Type B pancreatic cell (in vitro differentiated cells): Measurements from ENCODE around the gene REXO4. TPM values are rescaled to one million over a fixed set of nuclear protein-coding genes. Genes with fewer than 3 reads are reported as not detected.
"Not testable (repeated sequence)": the region's sequence is repeated elsewhere in the genome, so short reads cannot be mapped to it uniquely, and the experiment has no call there.

ENCODE experiments used
- DNase-seq: peaks from one replicate; pipeline ENCODE4 v3.0.0; 2021; ENCODE audit warnings: mixed read lengths; ENCODE audit not compliant: unreplicated experiment; ENCODE audit errors: extremely low spot score
- H3K27ac Mint-ChIP-seq: 2 replicates; pipeline ENCODE4 v1.8.0; 2021; ENCODE audit warnings: mild to moderate bottlenecking, mixed read lengths
- H3K27me3 Mint-ChIP-seq: 2 replicates; pipeline ENCODE4 v1.8.0; 2021; ENCODE audit warnings: mixed read lengths
- H3K36me3 Mint-ChIP-seq: 2 replicates; pipeline ENCODE4 v1.8.0; 2021; ENCODE audit warnings: mixed read lengths
- H3K4me1 Mint-ChIP-seq: one replicate; pipeline ENCODE4 v1.8.0; 2021; ENCODE audit warnings: mixed read lengths; ENCODE audit not compliant: unreplicated experiment
- H3K4me3 Mint-ChIP-seq: 2 replicates; pipeline ENCODE4 v1.8.0; 2021; ENCODE audit warnings: mild to moderate bottlenecking, mixed read lengths
- H3K9me3 Mint-ChIP-seq: 2 replicates; pipeline ENCODE4 v1.8.0; 2021; ENCODE audit warnings: mixed read lengths
- CTCF ChIP-seq: fragments of 200-600 bp; sonication (generic); conservative IDR thresholded peaks from 2 replicates; pipeline ENCODE4 v1.5.0; 2021; ENCODE audit warnings: antibody characterized with exemption, mild to moderate bottlenecking
- total RNA-seq: library from RNA; stranded (reverse); gene quantifications from 2 replicates; pipeline ENCODE4 v1.2.1, GENCODE V29; 2021; ENCODE audit warnings: low replicate concordance

The REXO4 gene
- total RNA-seq, 1 donor from 2014 or later = 26.5 TPM

GRCh38 chr9:133397370-133397769 lies 20.4 kb downstream of the REXO4 start:
- Mint-ChIP-seq H3K4me1 (no peaks in the 10 kb centered on the region), H3K4me3 (no peak overlapping the region), H3K27ac (no peak overlapping the region), H3K9me3 (no peaks in the 10 kb centered on the region), H3K36me3 (no peaks in the 10 kb centered on the region), H3K27me3 (peaks cover 10% of the 10 kb centered on the region)
- no peak for TF ChIP-seq CTCF
- DNase-seq = no peak

- H3K27ac Mint-ChIP-seq = no peak overlapping the region
- TF ChIP-seq CTCF = peak; percentile 44
Observed at GRCh38 chr9:133396952-133397351, 20.9 kb downstream of the REXO4 start.

GRCh38 chr9:133394687-133395271 lies 23.0 kb downstream of the REXO4 start:
- no peaks in the 10 kb centered on the region for H3K36me3 Mint-ChIP-seq
- no peaks in the 10 kb centered on the region for H3K4me1 Mint-ChIP-seq
- TF ChIP-seq CTCF = no peak
- peaks cover 10% of the 10 kb centered on the region for H3K27me3 Mint-ChIP-seq
- no peaks in the 10 kb centered on the region for H3K9me3 Mint-ChIP-seq
- DNase-seq = no peak
- no peak overlapping the region for H3K4me3 Mint-ChIP-seq
- H3K27ac Mint-ChIP-seq = no peak overlapping the region

More at GRCh38 chr9:133396952-133397351, 20.9 kb downstream of the REXO4 start:
- no peaks in the 10 kb centered on the region for H3K9me3 Mint-ChIP-seq
- no peaks in the 10 kb centered on the region for H3K4me1 Mint-ChIP-seq
- H3K27me3 Mint-ChIP-seq = peaks cover 10% of the 10 kb centered on the region
- no peaks in the 10 kb centered on the region for H3K36me3 Mint-ChIP-seq
- DNase-seq = no peak
- H3K4me3 Mint-ChIP-seq = no peak overlapping the region

- DNase-seq = no peak
- peaks cover 10% of the 10 kb centered on the region for H3K27me3 Mint-ChIP-seq
- H3K4me1 Mint-ChIP-seq = no peaks in the 10 kb centered on the region
- no peaks in the 10 kb centered on the region for H3K36me3 Mint-ChIP-seq
- no peaks in the 10 kb centered on the region for H3K9me3 Mint-ChIP-seq
- no peak for TF ChIP-seq CTCF
- H3K4me3 Mint-ChIP-seq = no peak overlapping the region
- H3K27ac Mint-ChIP-seq = no peak overlapping the region
Observed at GRCh38 chr9:133393399-133393798, 24.4 kb downstream of the REXO4 start.

- not testable (repeated sequence) for H3K27ac Mint-ChIP-seq, H3K4me1 Mint-ChIP-seq, H3K9me3 Mint-ChIP-seq, DNase-seq, H3K27me3 Mint-ChIP-seq, H3K36me3 Mint-ChIP-seq, H3K4me3 Mint-ChIP-seq
Observed at GRCh38 chr9:133392308-133392707, 25.5 kb downstream of the REXO4 start.

GRCh38 chr9:133391449-133391848 lies 26.4 kb downstream of the REXO4 start:
- not testable (repeated sequence) for H3K36me3 Mint-ChIP-seq, H3K27me3 Mint-ChIP-seq, H3K27ac Mint-ChIP-seq, H3K4me3 Mint-ChIP-seq, DNase-seq, H3K9me3 Mint-ChIP-seq, H3K4me1 Mint-ChIP-seq

- DNase-seq = no peak
Observed at GRCh38 chr9:133390713-133391112, 27.1 kb downstream of the REXO4 start.

More at GRCh38 chr9:133390713-133391112, 27.1 kb downstream of the REXO4 start:
- no peaks in the 10 kb centered on the region for H3K4me1 Mint-ChIP-seq
- no peak for TF ChIP-seq CTCF
- H3K9me3 Mint-ChIP-seq = no peaks in the 10 kb centered on the region
- H3K4me3 Mint-ChIP-seq = no peak overlapping the region
- no peaks in the 10 kb centered on the region for H3K36me3 Mint-ChIP-seq
- no peak overlapping the region for H3K27ac Mint-ChIP-seq
- peaks cover under 1% of the 10 kb centered on the region for H3K27me3 Mint-ChIP-seq
